Measurements from ENCODE around the gene RASSF9. TPM values are rescaled to one million over a fixed set of nuclear protein-coding genes. Genes with fewer than 3 reads are reported as not detected.

The RASSF9 gene
- total and polyA plus RNA-seq, 9 of the 15 experiments (the other 6 are each of a cell fraction or from before 2014, with no cell fraction given) = not detected

DNA sequence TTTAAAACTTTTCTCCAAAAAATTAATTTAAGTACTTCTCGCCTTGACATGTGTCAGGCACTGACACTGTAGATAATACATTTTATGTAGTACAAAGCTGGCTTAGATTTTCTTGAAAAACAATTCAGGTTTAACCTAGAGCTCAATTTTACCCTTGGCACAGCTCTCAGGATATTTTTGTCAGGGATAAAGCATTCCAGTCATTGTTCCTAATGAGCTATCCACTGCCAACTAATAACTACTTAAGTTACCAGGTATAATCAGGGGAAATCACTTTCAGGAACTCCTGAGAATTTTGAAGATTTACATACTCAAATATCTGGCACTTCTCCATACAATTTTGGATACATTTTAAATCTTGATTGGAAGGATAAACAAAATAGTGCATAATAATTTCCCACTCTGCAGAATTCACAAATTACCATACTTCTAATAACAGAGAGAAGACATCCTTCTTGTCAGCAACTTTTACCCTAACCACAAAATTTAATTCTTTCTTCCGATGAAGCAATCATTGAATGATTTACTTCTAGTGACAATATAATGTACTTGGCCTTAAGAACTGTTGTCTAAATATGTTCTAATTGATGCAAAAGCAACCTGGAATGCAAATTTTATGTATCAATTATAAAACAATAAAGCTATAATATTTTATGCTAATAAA, 4.8 kb downstream of the RASSF9 start:
- no peaks in the 10 kb centered on the region for H3K27me3 ChIP-seq (ENCODE audit: control insufficient read depth in 2 of 2, insufficient read depth in 2 of 2, low read length in 2 of 2)
- ATAC-seq (no peak), DNase-seq (ENCODE audit: extremely low read depth in 1 of 4, low spot score in 3 of 4) (no peak), FAIRE-seq (no peak)
- in situ Hi-C loops (cut with MboI) = no loop called here
- no peak overlapping the region for H3K4me3 ChIP-seq
- no peaks in the 10 kb centered on the region for H3K79me2 ChIP-seq (ENCODE audit: control insufficient read depth, insufficient read depth, low read length)
- no peaks in the 10 kb centered on the region for H3K9me1 ChIP-seq (ENCODE audit: control insufficient read depth, insufficient read depth, low read length)
- no peak overlapping the region for H3K27ac ChIP-seq (ENCODE audit: extremely low read depth, low read depth, low read length)
- no peaks in the 10 kb centered on the region for H3K9me3 ChIP-seq (replicated peaks; ENCODE audit: control insufficient read depth, insufficient read depth, low read depth, low read length)
- WGBS (ENCODE audit: insufficient coverage, low coverage, missing lambda C conversion rate) = 0% methylated on average over 2 of the region's 2 CpGs
- no TSS peak for BruUV-seq (replicated peaks)
- no peaks in the 10 kb centered on the region for H3K4me1 ChIP-seq (replicated peaks in 1 of 2; ENCODE audit: control insufficient read depth in 2 of 2, insufficient read depth in 2 of 2, low read length in 2 of 2)
- ChIA-PET CTCF (ENCODE audit: low intra/inter-chr PET ratio) (no interaction called here), POLR2A (no interaction called here)
- H2AFZ ChIP-seq (ENCODE audit: low read depth, low read length) = no peak overlapping the region
- no peak overlapping the region for H3K4me2 ChIP-seq (ENCODE audit: insufficient read depth, low read length)
- H3K9ac ChIP-seq (ENCODE audit: insufficient read depth in 1 of 2, low read depth in 2 of 2, low read length in 2 of 2) = no peak overlapping the region
- no peaks in the 10 kb centered on the region for H3K36me3 ChIP-seq (ENCODE audit: control insufficient read depth, insufficient read depth, low read length)
- intact Hi-C loops (cut with micrococcal nuclease) = no loop called here
- H4K20me1 ChIP-seq (replicated peaks; ENCODE audit: control insufficient read depth, insufficient read depth, low read length) = no peaks in the 10 kb centered on the region
- no peak for TF ChIP-seq TARDBP (IDR thresholded peaks at IDR 0.05)
- TF ChIP-seq HDAC8 (tag; IDR thresholded peaks at IDR 0.05) = no peak
- TF ChIP-seq POLR2H (tag; IDR thresholded peaks at IDR 0.05; ENCODE audit: low read depth) = no peak
- TF ChIP-seq, protein P1, sequence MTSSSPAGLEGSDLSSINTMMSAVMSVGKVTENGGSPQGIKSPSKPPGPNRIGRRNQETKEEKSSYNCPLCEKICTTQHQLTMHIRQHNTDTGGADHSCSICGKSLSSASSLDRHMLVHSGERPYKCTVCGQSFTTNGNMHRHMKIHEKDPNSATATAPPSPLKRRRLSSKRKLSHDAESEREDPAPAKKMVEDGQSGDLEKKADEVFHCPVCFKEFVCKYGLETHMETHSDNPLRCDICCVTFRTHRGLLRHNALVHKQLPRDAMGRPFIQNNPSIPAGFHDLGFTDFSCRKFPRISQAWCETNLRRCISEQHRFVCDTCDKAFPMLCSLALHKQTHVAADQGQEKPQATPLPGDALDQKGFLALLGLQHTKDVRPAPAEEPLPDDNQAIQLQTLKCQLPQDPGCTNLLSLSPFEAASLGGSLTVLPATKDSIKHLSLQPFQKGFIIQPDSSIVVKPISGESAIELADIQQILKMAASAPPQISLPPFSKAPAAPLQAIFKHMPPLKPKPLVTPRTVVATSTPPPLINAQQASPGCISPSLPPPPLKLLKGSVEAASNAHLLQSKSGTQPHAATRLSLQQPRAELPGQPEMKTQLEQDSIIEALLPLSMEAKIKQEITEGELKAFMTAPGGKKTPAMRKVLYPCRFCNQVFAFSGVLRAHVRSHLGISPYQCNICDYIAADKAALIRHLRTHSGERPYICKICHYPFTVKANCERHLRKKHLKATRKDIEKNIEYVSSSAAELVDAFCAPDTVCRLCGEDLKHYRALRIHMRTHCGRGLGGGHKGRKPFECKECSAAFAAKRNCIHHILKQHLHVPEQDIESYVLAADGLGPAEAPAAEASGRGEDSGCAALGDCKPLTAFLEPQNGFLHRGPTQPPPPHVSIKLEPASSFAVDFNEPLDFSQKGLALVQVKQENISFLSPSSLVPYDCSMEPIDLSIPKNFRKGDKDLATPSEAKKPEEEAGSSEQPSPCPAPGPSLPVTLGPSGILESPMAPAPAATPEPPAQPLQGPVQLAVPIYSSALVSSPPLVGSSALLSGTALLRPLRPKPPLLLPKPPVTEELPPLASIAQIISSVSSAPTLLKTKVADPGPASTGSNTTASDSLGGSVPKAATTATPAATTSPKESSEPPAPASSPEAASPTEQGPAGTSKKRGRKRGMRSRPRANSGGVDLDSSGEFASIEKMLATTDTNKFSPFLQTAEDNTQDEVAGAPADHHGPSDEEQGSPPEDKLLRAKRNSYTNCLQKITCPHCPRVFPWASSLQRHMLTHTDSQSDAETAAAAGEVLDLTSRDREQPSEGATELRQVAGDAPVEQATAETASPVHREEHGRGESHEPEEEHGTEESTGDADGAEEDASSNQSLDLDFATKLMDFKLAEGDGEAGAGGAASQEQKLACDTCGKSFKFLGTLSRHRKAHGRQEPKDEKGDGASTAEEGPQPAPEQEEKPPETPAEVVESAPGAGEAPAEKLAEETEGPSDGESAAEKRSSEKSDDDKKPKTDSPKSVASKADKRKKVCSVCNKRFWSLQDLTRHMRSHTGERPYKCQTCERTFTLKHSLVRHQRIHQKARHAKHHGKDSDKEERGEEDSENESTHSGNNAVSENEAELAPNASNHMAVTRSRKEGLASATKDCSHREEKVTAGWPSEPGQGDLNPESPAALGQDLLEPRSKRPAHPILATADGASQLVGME (CRISPR knock-in tag; IDR thresholded peaks at IDR 0.05) = no peak
- no peak for TF ChIP-seq SAP30 (IDR thresholded peaks at IDR 0.05; ENCODE audit: borderline replicate concordance, insufficient read depth, low read depth, low read length, poor library complexity, severe bottlenecking)
- TF ChIP-seq, protein P2, sequence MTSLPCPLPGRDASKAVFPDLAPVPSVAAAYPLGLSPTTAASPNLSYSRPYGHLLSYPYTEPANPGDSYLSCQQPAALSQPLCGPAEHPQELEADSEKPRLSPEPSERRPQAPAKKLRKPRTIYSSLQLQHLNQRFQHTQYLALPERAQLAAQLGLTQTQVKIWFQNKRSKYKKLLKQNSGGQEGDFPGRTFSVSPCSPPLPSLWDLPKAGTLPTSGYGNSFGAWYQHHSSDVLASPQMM (CRISPR knock-in tag; IDR thresholded peaks at IDR 0.05) = no peak
- no peak for TF ChIP-seq FOXK1 (CRISPR knock-in tag; IDR thresholded peaks at IDR 0.05; ENCODE audit: borderline replicate concordance)
- no peak for TF ChIP-seq CCAR2 (IDR thresholded peaks at IDR 0.05; ENCODE audit: low read depth, low read length)
- TF ChIP-seq SMAD2 (IDR thresholded peaks at IDR 0.05; ENCODE audit: low read depth, low read length) = no peak
- no peak for TF ChIP-seq PRMT5 (CRISPR knock-in tag; IDR thresholded peaks at IDR 0.05)
- TF ChIP-seq, protein P3, sequence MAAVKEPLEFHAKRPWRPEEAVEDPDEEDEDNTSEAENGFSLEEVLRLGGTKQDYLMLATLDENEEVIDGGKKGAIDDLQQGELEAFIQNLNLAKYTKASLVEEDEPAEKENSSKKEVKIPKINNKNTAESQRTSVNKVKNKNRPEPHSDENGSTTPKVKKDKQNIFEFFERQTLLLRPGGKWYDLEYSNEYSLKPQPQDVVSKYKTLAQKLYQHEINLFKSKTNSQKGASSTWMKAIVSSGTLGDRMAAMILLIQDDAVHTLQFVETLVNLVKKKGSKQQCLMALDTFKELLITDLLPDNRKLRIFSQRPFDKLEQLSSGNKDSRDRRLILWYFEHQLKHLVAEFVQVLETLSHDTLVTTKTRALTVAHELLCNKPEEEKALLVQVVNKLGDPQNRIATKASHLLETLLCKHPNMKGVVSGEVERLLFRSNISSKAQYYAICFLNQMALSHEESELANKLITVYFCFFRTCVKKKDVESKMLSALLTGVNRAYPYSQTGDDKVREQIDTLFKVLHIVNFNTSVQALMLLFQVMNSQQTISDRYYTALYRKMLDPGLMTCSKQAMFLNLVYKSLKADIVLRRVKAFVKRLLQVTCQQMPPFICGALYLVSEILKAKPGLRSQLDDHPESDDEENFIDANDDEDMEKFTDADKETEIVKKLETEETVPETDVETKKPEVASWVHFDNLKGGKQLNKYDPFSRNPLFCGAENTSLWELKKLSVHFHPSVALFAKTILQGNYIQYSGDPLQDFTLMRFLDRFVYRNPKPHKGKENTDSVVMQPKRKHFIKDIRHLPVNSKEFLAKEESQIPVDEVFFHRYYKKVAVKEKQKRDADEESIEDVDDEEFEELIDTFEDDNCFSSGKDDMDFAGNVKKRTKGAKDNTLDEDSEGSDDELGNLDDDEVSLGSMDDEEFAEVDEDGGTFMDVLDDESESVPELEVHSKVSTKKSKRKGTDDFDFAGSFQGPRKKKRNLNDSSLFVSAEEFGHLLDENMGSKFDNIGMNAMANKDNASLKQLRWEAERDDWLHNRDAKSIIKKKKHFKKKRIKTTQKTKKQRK (IDR thresholded peaks at IDR 0.05; ENCODE audit: borderline replicate concordance, low read depth, low read length) = no peak
- no peak for TF ChIP-seq MYBL2 (IDR thresholded peaks at IDR 0.05; ENCODE audit: low read depth)
- no peak for TF ChIP-seq MYBL2 (CRISPR knock-in tag; IDR thresholded peaks at IDR 0.05; ENCODE audit: borderline replicate concordance)

All from K562 (cell line).